PFSK-1 (cell line): ENCODE measurements around the gene MST1.

Experiments used
- FOXP2 ChIP-seq: optimal IDR thresholded peaks from 2 replicates; pipeline ENCODE3; 2011; ENCODE audit warnings: borderline replicate concordance, control low read depth, inconsistent platforms; ENCODE audit not compliant: insufficient read depth; ENCODE audit errors: extremely low read length, extremely low read depth
- POLR2AphosphoS5 ChIP-seq: IDR thresholded peaks from 2 replicates; pipeline ENCODE4 v1.6.1; 2012; ENCODE audit warnings: low read depth, mild to moderate bottlenecking, control low read depth, low read length, moderate library complexity
- TAF1 ChIP-seq: IDR thresholded peaks from 2 replicates; pipeline ENCODE4 v1.6.1; 2012; ENCODE audit warnings: low read length, control low read depth, borderline replicate concordance; ENCODE audit not compliant: insufficient read depth

GRCh38 chr3:49657208-49657915 is 31.9 kb downstream of the MST1 start:
- TF ChIP-seq POLR2AphosphoS5 (no peak), TAF1 (no peak), FOXP2 (no peak)
